Dermis blood vessel endothelial cell (primary cell): Measurements from ENCODE around the gene VOPP1. TPM values are rescaled to one million over a fixed set of nuclear protein-coding genes. Genes with fewer than 3 reads are reported as not detected.

Experiments
- DNase-seq: peaks from one replicate; pipeline ENCODE4 v3.0.0; 2010
- total RNA-seq: library from RNA; depleted of rRNA; stranded (reverse); fragments of >200 nt; gene quantifications from 2 replicates; pipeline ENCODE4 v1.2.3, GENCODE V29; 2014

Gene VOPP1
- total RNA-seq, 1 donor from 2014 or later: 140 TPM

DNA sequence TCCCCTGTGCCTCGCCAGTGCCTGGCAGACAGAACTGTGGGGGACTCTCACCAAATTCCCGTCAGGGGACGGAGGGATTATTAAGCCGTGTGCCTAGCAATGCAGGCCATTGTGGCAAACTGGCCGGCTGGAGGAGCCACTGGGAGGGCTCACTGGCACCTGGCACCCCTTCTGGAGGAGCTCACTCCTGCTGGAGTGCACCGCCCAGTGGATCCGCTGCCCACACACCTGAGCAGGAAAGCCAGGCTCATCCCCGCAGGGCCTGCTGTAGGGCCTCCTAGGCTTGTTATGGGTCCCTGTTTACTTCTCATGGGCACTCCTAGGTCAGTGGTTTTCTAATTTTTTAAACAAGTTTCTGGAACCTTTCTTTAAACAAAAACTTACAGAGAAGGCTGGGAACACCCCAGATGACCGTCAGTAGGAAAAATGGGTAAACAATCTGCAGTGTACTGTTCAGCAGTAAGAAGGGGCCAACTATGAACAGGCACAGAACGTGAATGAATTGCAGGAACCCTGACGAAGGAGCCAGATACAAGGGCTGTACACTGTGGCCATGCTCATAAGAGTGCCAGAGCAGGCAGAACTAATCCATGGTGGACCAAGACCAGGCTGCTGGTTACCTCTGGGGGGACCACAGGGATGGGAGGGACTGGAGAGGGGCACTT, 142.3 kb downstream of the VOPP1 start:
- DNase-seq: no peak

DNA sequence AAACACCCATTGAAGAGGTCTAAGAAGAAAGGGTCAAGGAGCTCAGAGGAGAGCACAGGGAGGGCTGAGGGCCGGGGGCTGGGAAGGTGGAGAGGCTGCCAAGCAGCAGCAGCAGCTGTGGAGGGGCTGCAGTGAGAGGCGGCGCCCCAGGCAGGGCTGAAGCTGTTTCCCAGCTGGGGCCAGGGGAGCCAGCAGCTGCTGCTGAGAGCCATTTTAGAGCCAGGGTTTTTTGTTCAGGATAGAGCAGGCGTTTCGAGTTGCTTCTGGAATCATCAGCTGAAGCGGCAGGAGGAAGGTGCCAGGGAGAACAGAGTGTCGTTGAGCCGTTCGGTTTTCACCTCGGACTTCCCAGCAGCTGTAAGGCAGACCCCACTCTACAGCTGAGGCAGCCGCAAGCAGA, 144.5 kb downstream of the VOPP1 start:
- no peak for DNase-seq

DNA sequence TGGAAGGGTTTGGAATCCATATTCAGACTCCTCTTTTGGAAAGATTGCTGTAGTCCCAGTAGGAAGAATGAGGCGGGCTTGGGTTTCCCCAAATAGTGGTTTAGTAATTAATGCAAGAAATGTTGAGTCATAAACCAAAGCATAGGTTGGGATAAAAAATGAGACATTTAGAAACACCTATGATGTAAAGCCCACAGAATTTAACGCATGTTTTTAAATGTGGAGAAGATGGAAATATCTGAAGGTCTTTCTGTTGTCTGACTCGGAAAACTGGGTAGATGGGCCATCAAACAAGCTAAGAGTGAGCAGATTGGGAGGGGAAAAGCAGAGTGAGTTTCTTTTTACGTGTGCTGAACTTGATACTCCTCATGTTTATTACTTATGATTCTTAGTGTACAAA, 145.0 kb downstream of the VOPP1 start:
- DNase-seq: no peak

DNA sequence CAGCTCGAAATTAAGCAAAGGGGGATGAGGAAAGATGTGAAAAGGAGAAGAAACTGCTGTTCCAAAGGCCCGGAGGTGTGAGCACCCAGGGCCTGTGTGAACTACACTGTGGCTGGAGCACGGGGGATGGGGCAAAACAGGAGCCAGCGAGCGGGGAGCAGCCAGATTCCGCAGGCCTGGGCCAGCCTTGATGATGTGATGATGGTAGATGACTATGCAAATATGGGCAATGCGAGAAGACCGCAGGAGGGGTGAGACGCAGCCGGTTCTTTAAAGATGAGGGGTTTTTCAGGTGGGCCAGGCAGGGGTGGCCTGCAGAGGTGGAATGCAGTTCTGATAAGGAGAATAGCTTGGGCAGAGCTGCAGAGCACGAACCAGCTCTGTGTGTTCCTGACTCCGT, 145.6 kb downstream of the VOPP1 start:
- no peak for DNase-seq

DNA sequence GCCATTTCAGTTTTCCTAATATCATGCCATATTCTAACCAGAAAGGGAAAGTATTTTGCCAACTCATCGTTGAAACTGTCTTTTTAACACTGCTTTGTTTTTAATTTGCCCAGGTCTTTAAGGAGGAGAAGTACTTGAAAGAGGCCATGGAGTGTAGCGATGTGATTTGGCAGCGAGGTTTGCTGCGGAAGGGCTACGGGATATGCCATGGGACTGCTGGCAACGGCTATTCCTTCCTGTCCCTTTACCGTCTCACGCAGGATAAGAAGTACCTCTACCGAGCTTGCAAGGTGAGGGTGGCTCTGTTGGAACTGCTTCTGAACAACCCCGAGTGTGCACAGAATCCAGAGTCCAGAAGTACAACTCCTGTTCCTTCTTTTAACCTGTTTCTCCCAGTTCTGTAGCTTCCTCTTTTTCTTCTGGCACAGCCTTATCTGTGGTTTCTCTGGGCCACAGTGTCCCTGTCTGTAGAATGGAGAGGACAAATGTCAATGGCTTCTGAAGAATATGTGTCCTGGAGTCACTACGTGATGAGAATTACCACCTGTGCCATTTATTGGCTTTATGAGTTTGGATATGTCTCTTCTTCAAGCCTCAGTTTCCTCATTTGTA, 147.1 kb downstream of the VOPP1 start:
- DNase-seq: no peak

DNA sequence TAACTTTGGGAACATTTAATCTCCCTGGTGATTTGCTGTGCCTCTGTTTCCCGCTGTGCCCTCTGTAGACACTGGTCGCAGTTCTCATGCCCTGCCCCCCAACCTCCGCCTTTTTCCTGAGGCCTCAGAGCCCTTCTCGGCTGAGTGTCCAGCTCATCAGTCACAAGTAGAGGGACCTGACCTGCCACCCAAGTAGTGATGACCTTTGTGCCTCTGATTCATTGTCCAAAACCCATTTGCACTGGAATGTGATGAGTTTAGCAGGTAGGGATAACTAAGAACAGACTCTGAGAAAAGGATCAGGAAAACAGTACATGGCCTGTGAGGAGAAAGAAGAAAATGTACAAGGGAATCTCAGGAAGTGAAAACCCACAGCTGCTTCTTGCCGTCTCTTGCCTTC, 148.4 kb downstream of the VOPP1 start:
- DNase-seq: no peak

DNA sequence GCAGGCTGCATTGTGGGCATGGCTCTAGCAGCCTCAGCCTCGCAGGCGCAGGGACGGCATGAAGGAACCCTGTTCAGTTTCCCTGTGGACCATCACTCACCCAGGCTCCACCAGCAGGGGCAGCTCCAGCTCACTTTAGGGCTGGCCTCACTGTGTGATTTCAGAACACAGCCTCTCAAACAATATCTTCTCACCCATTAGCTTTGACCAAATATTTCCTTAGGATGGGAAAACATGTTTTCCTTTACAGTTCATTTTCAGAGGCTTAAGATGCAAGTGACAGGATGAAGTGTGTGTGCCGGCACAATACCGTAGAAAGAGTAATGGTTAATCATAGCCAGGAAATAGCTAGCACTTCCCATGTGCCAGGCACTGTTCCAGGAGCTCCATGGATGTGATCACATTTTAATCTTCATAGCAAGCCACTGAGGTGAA, 149.0 kb downstream of the VOPP1 start:
- DNase-seq: peak; percentile 79

Other genes starting within 250 kb of the VOPP1 start
- 14.0 and 26.3 TPM in 2 replicates for gene LANCL2, start 207.2 kb downstream of the VOPP1 start, total RNA-seq